Psoas muscle (tissue), 8 donors: ENCODE results near the gene TRIM66. TPM values are rescaled to one million over a fixed set of nuclear protein-coding genes. Genes with fewer than 3 reads are reported as not detected.
"Not testable (repeated sequence)": the region's sequence is repeated elsewhere in the genome, so short reads cannot be mapped to it uniquely, and the experiment has no call there.

ENCODE experiments used
- ATAC-seq, 4 donors: fragments of 200-7000 bp; cut with Tn5 transposase; one replicate each; pipeline ENCODE4 v1.9.1; 2020; ENCODE audit warnings: moderate library complexity in 3 of 4, mild to moderate bottlenecking in 2 of 4
- DNase-seq, 2 donors: peaks; one replicate each; pipeline ENCODE4 v3.0.0-alpha.2; 2020
- H3K27ac ChIP-seq: fragments of 200-600 bp; one replicate; pipeline ENCODE4 v1.8.0; 2022
- H3K27me3 ChIP-seq, 3 donors: fragments of 200-600 bp in 1 of 3; one replicate each; pipeline versions ENCODE4 v1.6.1 to v1.8.0; 2013 to 2022; ENCODE audit warnings: low read length in 2 of 3, mild to moderate bottlenecking in 2 of 3, moderate library complexity in 1 of 3; ENCODE audit not compliant: insufficient read depth in 3 of 3
- H3K36me3 ChIP-seq, 2 donors: fragments of 200-600 bp in 1 of 2; one replicate each; pipeline versions ENCODE4 v1.6.1 to v1.8.0; 2013 to 2022; ENCODE audit warnings: low read depth in 1 of 2, mild to moderate bottlenecking in 1 of 2, moderate library complexity in 1 of 2; ENCODE audit not compliant: insufficient read depth in 1 of 2
- H3K4me1 ChIP-seq: fragments of 200-600 bp; one replicate; pipeline ENCODE4 v1.8.0; 2022
- H3K4me3 ChIP-seq: fragments of 200-600 bp; one replicate; pipeline ENCODE4 v1.8.0; 2022; ENCODE audit warnings: mild to moderate bottlenecking
- H3K9me3 ChIP-seq: fragments of 200-600 bp; one replicate; pipeline ENCODE4 v1.8.0; 2022
- WGBS, 3 donors: extraction: QIAGEN DNeasy Blood & Tissue Kit; methylation state at CpG; one replicate each; pipeline versions ENCODE4 v1.1.6 to v1.1.7; 2013; 5-methylcytosine and 5-hydroxymethylcytosine counted together
- intact Hi-C, 2 donors: fragments of 100-400 bp; cut with DNase I; formaldehyde crosslinking; loops; one replicate each; pipeline versions ENCODE4 v1.11.0 to v1.14.2; 2022
- polyA plus RNA-seq, 3 donors: library from polyadenylated mRNA; stranded (reverse); fragments of 200-250 nt; gene quantifications; one replicate each; pipeline ENCODE4 v1.2.3, GENCODE V29; 2013
- total RNA-seq, 4 donors: library from RNA; stranded (reverse); fragmentation: NEBNext Ultra II Directional in 2 of 4; extraction: Animal tissue kit (Norgen Biotek cat#: 25700) in 2 of 4; gene quantifications; one replicate each; pipeline versions ENCODE4 v1.2.1 to v1.2.4, GENCODE V29; 2021 to 2023
- TF ChIP-seq, protein P1 (sequence below): fragments of 200-600 bp; IDR thresholded peaks from one replicate; pipeline ENCODE4 v1.8.0; 2022; ENCODE audit warnings: antibody characterized with exemption
- donor health status: healthy with polysubstance abuse.
- donor health status: DM: no; HTN: no; CAD: no; lungs with moderate emphysema.
- donor health status: Bipolar disorder and iron deficiency.
- donor health status: healthy.
- donor health status: DM: yes; HTN: yes; CAD: no.
- donor health status: DM: no; HTN: no; CAD: no.
- donor health status: DM: no; HTN: no; CAD: no.
- donor health status: DM: yes; HTN: yes; CAD: no.

Gene TRIM66
- total and polyA plus RNA-seq, 7 donors: 0.46 to 3.9 (median 2.0) TPM

DNA sequence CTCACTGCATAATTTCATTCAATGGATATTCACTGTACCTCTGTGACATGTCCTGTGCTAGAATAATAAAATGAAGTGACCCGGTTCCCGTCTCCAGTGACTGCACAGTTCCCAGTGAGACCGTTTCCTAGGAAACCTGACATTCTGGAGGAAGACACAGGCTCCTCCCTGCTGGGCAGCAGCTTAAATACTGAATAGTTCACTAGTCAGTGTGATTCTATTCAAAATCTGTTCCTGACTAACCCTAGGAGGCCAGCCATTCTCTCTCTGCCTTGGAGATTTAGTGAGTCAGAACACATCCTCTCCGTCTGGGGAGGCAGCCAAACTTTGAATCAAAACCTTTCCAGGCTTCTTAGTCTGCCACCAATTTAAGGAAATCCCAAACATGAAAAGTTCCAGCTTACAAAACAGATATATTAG lies 11.3 kb downstream of the TRIM66 start:
- 30 to 54% (median 51%) methylated on average over 4 of the region's 4 CpGs for WGBS, 3 donors
- intact Hi-C loops: no loop called here
- H3K4me3 ChIP-seq: no peak overlapping the region
- peak; percentile 60 to 84 (median 82) for ATAC-seq
- H3K36me3 ChIP-seq: peaks cover 0 to 38% of the 10 kb centered on the region in 2 donors
- H3K27me3 ChIP-seq: no peaks in the 10 kb centered on the region
- no peaks in the 10 kb centered on the region for H3K4me1 ChIP-seq
- TF ChIP-seq, protein P1, sequence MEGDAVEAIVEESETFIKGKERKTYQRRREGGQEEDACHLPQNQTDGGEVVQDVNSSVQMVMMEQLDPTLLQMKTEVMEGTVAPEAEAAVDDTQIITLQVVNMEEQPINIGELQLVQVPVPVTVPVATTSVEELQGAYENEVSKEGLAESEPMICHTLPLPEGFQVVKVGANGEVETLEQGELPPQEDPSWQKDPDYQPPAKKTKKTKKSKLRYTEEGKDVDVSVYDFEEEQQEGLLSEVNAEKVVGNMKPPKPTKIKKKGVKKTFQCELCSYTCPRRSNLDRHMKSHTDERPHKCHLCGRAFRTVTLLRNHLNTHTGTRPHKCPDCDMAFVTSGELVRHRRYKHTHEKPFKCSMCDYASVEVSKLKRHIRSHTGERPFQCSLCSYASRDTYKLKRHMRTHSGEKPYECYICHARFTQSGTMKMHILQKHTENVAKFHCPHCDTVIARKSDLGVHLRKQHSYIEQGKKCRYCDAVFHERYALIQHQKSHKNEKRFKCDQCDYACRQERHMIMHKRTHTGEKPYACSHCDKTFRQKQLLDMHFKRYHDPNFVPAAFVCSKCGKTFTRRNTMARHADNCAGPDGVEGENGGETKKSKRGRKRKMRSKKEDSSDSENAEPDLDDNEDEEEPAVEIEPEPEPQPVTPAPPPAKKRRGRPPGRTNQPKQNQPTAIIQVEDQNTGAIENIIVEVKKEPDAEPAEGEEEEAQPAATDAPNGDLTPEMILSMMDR: no peak
- no peaks in the 10 kb centered on the region for H3K9me3 ChIP-seq
- DNase-seq: peak; percentile 47 to 55
- peak overlapping the region; percentile 60 for H3K27ac ChIP-seq

GRCh38 chr11:8670081-8670480 lies 12.4 kb downstream of the TRIM66 start:
- H3K27ac ChIP-seq, H3K27me3 ChIP-seq, DNase-seq, H3K9me3 ChIP-seq, H3K4me1 ChIP-seq, ATAC-seq, H3K4me3 ChIP-seq, intact Hi-C loops: not testable (repeated sequence)
- H3K36me3 ChIP-seq: peaks cover 1 to 38% of the 10 kb centered on the region in 2 donors
- 90 to 95% (median 93%) methylated on average over 6 of the region's 6 CpGs for WGBS, 3 donors

GRCh38 chr11:8665222-8665621 lies 17.2 kb downstream of the TRIM66 start:
- ATAC-seq: no peak
- intact Hi-C loops: no loop called here
- H3K27me3 ChIP-seq: no peaks in the 10 kb centered on the region
- H3K4me3 ChIP-seq: no peak overlapping the region
- WGBS, 3 donors: 95 to 100% (median 97%) methylated on average over 1 of the region's 1 CpG
- TF ChIP-seq, protein P1: no peak
- H3K36me3 ChIP-seq: peaks cover 6 to 28% of the 10 kb centered on the region in 2 donors
- H3K9me3 ChIP-seq: no peaks in the 10 kb centered on the region
- H3K4me1 ChIP-seq: no peaks in the 10 kb centered on the region
- H3K27ac ChIP-seq: no peak overlapping the region
- no peak for DNase-seq

DNA sequence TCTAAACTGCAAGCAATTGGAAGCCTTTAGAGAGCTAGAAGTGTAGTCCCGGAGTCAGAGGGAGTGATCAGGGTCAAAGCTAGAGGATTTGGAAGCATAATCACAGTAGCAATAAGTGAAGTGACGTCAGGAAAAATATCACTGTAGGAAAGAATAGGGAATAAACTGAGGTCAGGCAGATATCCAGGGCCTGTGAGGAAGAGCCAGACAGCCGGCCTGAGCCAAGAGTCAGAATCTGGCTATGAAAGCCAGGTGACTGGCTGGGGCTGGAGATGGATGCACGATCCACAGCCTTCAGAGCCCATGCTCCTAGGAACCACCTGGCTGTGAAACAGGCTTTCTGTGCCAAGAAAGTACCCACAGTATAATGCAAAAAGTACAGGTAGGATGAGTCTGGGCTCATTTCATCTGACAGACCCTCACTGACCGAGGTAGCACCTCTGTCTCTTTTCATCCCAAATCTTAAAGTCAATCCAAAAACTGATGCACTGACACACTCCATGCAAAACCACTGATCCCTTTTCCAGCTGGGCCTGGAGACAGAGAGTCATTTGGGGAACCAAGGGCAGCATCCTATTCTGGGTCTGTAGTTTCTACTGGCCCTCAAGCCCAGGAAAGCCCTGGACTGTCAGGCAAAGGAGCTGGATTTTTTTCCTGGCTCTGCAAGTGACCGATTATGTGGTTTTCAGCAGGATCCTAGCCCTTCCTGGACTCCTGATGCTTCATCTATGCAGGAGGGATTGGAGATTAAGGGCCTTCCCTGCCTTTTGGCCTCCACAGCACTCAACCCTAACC lies 21.3 kb downstream of the TRIM66 start:
- Histone ChIP-seq H3K4me1 (no peaks in the 10 kb centered on the region), H3K9me3 (no peaks in the 10 kb centered on the region), H3K27me3 (no peaks in the 10 kb centered on the region), H3K4me3 (no peak overlapping the region), H3K36me3 (peaks cover 6 to 11% of the 10 kb centered on the region in 2 donors), H3K27ac (no peak overlapping the region)
- no peak for DNase-seq
- TF ChIP-seq, protein P1: no peak
- intact Hi-C loops: no loop called here
- WGBS, 3 donors: 66 to 80% (median 70%) methylated on average over 6 of the region's 6 CpGs
- no peak for ATAC-seq

DNA sequence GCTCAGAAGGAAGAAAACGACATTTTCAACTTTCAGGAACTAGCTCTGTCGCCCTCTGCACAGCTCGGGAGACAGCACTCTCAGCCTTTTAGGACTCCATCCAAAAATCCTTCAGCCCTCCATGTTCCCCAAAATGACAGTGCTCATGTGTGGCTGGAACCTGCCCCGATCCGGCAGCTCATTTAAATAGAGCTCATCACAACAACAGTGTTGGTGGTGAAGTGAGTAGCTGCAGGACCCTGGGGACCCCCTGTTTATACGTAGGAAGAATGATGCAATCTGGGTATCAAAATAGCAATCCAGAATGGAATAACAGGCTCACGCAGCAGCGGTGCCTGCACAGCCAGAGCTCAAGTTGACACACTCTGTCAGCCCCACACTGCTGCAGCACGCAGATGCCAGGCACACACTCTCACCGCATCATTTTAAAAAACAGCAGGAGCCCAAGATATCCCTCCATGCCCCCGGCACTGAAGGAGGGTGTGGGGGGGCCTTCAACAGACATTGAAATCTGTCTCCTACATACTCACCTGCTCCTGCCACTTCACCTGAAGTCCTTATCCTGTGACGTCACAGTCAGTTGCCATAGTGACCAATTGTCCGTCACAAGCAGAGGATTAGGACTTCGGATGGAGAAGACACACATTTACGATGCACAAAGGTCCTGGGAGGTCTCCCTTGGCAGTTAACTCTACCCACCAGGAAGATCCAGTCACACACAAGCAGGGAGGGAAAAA lies 24.0 kb downstream of the TRIM66 start:
- 56 to 65% (median 61%) methylated on average over 15 of the region's 15 CpGs for WGBS, 3 donors
- Histone ChIP-seq H3K4me1 (no peaks in the 10 kb centered on the region), H3K36me3 (peaks cover 4 to 7% of the 10 kb centered on the region in 2 donors), H3K9me3 (no peaks in the 10 kb centered on the region), H3K27me3 (no peaks in the 10 kb centered on the region), H3K27ac (no peak overlapping the region), H3K4me3 (no peak overlapping the region)
- DNase-seq (peak in 1 of 2 donors; percentile 64), ATAC-seq (peak in 3 of 4 donors; percentile 23 to 64 (median 30))
- intact Hi-C loops: no loop called here
- TF ChIP-seq, protein P1: no peak
